Ovary (tissue), 3 donors: ENCODE data around the gene DNAJC22.
A peak's percentile ranks its signal among the peaks of the same experiment; 100 is the strongest.

Source experiments
- CTCF ChIP-seq, 3 donors: fragments of 450-650 bp in 2 of 3; fragments of 200-600 bp in 1 of 3; IDR thresholded peaks; one replicate each; pipeline versions ENCODE4 v1.5.1 to v1.8.0; 2016 to 2022; ENCODE audit warnings: antibody characterized with exemption in 3 of 3, mild to moderate bottlenecking in 1 of 3
- EP300 ChIP-seq: sonication (generic); formaldehyde crosslinking; IDR thresholded peaks from one replicate; pipeline ENCODE4 v1.6.1; 2017; ENCODE audit warnings: antibody characterized with exemption
- POLR2A ChIP-seq: fragments of 450-650 bp; IDR thresholded peaks from one replicate; pipeline ENCODE4 v1.6.1; 2017; ENCODE audit warnings: antibody characterized with exemption, mild to moderate bottlenecking, moderate library complexity
- donor health status: DM: no; HTN: no; CAD: no.

GRCh38 chr12:49357103-49357678 lies 10.5 kb downstream of the DNAJC22 start:
- TF ChIP-seq POLR2A = no peak
- peak in 2 of 3 donors; percentile 21 to 24 for TF ChIP-seq CTCF (IDR thresholded peaks at IDR 0.05)
- no peak for TF ChIP-seq EP300
